ENCODE results near the gene EPHB1.

GRCh38 chr3:135243616-135244015, 448.6 kb downstream of the EPHB1 start:
- no peak for TF ChIP-seq CTCF (conservative IDR thresholded peaks at IDR 0.05)
- TF ChIP-seq ZFX (IDR thresholded peaks at IDR 0.05), result no peak

All from C4-2B (cell line).